ENCODE measurements around the gene SRP19. TPM values are rescaled to one million over a fixed set of nuclear protein-coding genes. Genes with fewer than 3 reads are reported as not detected.
A peak's percentile ranks its signal among the peaks of the same experiment; 100 is the strongest.

Gene SRP19
- total and polyA plus RNA-seq, 2 experiments from 2014 or later = 104 to 406 TPM

GRCh38 chr5:112823656-112824055, 37.4 kb upstream of the SRP19 start:
- H3K4me2 ChIP-seq = no peak overlapping the region
- no peak for ATAC-seq
- no peaks in the 10 kb centered on the region for H3K27me3 ChIP-seq (ENCODE audit: insufficient read depth)
- H3K27ac ChIP-seq (ENCODE audit: low read depth) = no peak overlapping the region; the same call in 1 of the 2 replicates
- no peak for DNase-seq (ENCODE audit: low spot score)
- H4K20me1 ChIP-seq (replicated peaks; ENCODE audit: insufficient read depth) = no peaks in the 10 kb centered on the region
- 0 out of 2 replicates have a peak, but pooled peaks cover 10% of the 10 kb centered on the region for H3K36me3 ChIP-seq (ENCODE audit: insufficient read depth)
- H3K4me3 ChIP-seq = no peak overlapping the region
- H3K4me1 ChIP-seq (ENCODE audit: insufficient read depth) = peaks cover 22% of the 10 kb centered on the region
- Mint-ChIP-seq H3K4me1 (peaks cover 39% of the 10 kb centered on the region), H3K27ac (peak overlapping the region; percentile 76), H3K36me3 (ENCODE audit: low read depth) (peaks cover 46% of the 10 kb centered on the region), H3K9me3 (no peaks in the 10 kb centered on the region), H3K27me3 (ENCODE audit: insufficient read depth, low read depth, poor library complexity) (no peaks in the 10 kb centered on the region), H3K4me3 (no peak overlapping the region)
- H2AFZ ChIP-seq = no peak overlapping the region
- no peaks in the 10 kb centered on the region for H3F3A ChIP-seq (replicated peaks; ENCODE audit: low read depth)
- no peaks in the 10 kb centered on the region for H3K79me2 ChIP-seq (replicated peaks; ENCODE audit: insufficient read depth)
- TF ChIP-seq JUNB (IDR thresholded peaks at IDR 0.05; ENCODE audit: unreplicated experiment) (no peak), NANOG (IDR thresholded peaks at IDR 0.05; ENCODE audit: borderline replicate concordance) (no peak), CREB1 (CRISPR knock-in tag; IDR thresholded peaks at IDR 0.05; ENCODE audit: low read depth) (no peak), EZH2 (IDR thresholded peaks at IDR 0.05; ENCODE audit: low read depth, unreplicated experiment) (no peak), ETS1 (IDR thresholded peaks at IDR 0.05) (no peak), EZH2phosphoT487 (IDR thresholded peaks at IDR 0.05; ENCODE audit: unreplicated experiment) (no peak), ZNF114 (CRISPR knock-in tag; IDR thresholded peaks at IDR 0.05) (no peak), ZNF331 (CRISPR knock-in tag; IDR thresholded peaks at IDR 0.05; ENCODE audit: low read depth) (no peak), POLR2AphosphoS5 (IDR thresholded peaks at IDR 0.05; ENCODE audit: low read depth) (no peak), STAT1 (IDR thresholded peaks at IDR 0.05; ENCODE audit: unreplicated experiment) (no peak)
- TF ChIP-seq, protein P1, sequence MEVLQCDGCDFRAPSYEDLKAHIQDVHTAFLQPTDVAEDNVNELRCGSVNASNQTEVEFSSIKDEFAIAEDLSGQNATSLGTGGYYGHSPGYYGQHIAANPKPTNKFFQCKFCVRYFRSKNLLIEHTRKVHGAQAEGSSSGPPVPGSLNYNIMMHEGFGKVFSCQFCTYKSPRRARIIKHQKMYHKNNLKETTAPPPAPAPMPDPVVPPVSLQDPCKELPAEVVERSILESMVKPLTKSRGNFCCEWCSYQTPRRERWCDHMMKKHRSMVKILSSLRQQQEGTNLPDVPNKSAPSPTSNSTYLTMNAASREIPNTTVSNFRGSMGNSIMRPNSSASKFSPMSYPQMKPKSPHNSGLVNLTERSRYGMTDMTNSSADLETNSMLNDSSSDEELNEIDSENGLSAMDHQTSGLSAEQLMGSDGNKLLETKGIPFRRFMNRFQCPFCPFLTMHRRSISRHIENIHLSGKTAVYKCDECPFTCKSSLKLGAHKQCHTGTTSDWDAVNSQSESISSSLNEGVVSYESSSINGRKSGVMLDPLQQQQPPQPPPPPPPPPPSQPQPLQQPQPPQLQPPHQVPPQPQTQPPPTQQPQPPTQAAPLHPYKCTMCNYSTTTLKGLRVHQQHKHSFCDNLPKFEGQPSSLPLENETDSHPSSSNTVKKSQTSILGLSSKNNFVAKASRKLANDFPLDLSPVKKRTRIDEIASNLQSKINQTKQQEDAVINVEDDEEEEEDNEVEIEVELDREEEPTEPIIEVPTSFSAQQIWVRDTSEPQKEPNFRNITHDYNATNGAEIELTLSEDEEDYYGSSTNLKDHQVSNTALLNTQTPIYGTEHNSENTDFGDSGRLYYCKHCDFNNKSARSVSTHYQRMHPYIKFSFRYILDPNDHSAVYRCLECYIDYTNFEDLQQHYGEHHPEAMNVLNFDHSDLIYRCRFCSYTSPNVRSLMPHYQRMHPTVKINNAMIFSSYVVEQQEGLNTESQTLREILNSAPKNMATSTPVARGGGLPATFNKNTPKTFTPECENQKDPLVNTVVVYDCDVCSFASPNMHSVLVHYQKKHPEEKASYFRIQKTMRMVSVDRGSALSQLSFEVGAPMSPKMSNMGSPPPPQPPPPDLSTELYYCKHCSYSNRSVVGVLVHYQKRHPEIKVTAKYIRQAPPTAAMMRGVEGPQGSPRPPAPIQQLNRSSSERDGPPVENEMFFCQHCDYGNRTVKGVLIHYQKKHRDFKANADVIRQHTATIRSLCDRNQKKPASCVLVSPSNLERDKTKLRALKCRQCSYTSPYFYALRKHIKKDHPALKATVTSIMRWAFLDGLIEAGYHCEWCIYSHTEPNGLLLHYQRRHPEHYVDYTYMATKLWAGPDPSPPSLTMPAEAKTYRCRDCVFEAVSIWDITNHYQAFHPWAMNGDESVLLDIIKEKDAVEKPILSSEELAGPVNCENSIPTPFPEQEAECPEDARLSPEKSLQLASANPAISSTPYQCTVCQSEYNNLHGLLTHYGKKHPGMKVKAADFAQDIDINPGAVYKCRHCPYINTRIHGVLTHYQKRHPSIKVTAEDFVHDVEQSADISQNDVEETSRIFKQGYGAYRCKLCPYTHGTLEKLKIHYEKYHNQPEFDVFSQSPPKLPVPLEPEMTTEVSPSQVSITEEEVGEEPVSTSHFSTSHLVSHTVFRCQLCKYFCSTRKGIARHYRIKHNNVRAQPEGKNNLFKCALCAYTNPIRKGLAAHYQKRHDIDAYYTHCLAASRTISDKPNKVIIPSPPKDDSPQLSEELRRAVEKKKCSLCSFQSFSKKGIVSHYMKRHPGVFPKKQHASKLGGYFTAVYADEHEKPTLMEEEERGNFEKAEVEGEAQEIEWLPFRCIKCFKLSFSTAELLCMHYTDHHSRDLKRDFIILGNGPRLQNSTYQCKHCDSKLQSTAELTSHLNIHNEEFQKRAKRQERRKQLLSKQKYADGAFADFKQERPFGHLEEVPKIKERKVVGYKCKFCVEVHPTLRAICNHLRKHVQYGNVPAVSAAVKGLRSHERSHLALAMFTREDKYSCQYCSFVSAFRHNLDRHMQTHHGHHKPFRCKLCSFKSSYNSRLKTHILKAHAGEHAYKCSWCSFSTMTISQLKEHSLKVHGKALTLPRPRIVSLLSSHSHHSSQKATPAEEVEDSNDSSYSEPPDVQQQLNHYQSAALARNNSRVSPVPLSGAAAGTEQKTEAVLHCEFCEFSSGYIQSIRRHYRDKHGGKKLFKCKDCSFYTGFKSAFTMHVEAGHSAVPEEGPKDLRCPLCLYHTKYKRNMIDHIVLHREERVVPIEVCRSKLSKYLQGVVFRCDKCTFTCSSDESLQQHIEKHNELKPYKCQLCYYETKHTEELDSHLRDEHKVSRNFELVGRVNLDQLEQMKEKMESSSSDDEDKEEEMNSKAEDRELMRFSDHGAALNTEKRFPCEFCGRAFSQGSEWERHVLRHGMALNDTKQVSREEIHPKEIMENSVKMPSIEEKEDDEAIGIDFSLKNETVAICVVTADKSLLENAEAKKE (CRISPR knock-in tag; IDR thresholded peaks at IDR 0.05) = no peak
- TF ChIP-seq, protein P2, sequence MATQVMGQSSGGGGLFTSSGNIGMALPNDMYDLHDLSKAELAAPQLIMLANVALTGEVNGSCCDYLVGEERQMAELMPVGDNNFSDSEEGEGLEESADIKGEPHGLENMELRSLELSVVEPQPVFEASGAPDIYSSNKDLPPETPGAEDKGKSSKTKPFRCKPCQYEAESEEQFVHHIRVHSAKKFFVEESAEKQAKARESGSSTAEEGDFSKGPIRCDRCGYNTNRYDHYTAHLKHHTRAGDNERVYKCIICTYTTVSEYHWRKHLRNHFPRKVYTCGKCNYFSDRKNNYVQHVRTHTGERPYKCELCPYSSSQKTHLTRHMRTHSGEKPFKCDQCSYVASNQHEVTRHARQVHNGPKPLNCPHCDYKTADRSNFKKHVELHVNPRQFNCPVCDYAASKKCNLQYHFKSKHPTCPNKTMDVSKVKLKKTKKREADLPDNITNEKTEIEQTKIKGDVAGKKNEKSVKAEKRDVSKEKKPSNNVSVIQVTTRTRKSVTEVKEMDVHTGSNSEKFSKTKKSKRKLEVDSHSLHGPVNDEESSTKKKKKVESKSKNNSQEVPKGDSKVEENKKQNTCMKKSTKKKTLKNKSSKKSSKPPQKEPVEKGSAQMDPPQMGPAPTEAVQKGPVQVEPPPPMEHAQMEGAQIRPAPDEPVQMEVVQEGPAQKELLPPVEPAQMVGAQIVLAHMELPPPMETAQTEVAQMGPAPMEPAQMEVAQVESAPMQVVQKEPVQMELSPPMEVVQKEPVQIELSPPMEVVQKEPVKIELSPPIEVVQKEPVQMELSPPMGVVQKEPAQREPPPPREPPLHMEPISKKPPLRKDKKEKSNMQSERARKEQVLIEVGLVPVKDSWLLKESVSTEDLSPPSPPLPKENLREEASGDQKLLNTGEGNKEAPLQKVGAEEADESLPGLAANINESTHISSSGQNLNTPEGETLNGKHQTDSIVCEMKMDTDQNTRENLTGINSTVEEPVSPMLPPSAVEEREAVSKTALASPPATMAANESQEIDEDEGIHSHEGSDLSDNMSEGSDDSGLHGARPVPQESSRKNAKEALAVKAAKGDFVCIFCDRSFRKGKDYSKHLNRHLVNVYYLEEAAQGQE (IDR thresholded peaks at IDR 0.05; ENCODE audit: unreplicated experiment) = no peak
- TF ChIP-seq, protein P3, sequence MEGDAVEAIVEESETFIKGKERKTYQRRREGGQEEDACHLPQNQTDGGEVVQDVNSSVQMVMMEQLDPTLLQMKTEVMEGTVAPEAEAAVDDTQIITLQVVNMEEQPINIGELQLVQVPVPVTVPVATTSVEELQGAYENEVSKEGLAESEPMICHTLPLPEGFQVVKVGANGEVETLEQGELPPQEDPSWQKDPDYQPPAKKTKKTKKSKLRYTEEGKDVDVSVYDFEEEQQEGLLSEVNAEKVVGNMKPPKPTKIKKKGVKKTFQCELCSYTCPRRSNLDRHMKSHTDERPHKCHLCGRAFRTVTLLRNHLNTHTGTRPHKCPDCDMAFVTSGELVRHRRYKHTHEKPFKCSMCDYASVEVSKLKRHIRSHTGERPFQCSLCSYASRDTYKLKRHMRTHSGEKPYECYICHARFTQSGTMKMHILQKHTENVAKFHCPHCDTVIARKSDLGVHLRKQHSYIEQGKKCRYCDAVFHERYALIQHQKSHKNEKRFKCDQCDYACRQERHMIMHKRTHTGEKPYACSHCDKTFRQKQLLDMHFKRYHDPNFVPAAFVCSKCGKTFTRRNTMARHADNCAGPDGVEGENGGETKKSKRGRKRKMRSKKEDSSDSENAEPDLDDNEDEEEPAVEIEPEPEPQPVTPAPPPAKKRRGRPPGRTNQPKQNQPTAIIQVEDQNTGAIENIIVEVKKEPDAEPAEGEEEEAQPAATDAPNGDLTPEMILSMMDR (conservative IDR thresholded peaks at IDR 0.05; ENCODE audit: low read depth in 2 of 2) = no peak
- no peaks in the 10 kb centered on the region for H3K9me2 ChIP-seq (ENCODE audit: insufficient read depth)

Data from GM23338 (cell line).